Forelimb muscle (tissue), 1 donor: ENCODE measurements around the gene KRTAP4-7. TPM values are rescaled to one million over a fixed set of nuclear protein-coding genes. Genes with fewer than 3 reads are reported as not detected.
"Not testable (repeated sequence)": the region's sequence is repeated elsewhere in the genome, so short reads cannot be mapped to it uniquely, and the experiment has no call there.

Experiments used
- DNase-seq: peaks from one replicate; pipeline ENCODE4 v3.0.0-alpha.2; 2013; ENCODE audit warnings: low read depth
- polyA plus RNA-seq: library from polyadenylated mRNA; unstranded; fragments of 120-200 nt; gene quantifications from one replicate; pipeline ENCODE4 v1.2.1, GENCODE V29; 2013; ENCODE audit not compliant: insufficient read length

KRTAP4-7 gene
- polyA plus RNA-seq, 1 donor = not detected

DNA sequence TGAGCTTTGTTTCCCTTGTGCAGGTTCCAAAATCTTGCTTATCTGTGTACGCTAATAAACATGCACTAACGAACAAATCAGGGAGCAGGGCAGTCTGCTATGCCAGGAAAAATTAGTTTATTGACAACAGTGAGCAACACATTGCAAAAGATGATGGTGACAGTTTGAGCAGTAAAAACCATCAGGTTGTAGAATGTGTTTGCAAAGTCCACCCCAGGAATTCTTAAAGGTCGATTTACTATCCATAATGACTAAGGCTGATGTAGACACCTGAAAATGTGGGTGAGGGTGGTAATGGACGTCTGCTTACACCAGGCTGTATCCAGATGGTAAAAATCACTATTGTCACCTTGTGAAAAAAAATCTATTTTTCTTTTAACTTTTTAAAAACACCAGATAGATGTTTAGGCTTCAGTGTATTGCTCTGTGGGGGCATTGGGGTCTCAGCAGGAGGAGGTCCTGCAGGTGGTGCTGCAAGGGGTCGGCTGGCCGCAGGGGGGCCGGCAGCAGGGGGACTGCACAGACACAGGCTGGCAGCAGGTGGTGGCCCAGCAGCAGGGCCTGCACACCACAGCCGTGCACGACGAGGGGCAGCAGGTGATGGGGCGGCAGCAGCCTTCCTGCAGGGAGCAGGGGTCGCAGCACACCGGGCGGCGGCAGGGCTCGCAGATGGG, 18.8 kb upstream of the KRTAP4-7 start:
- DNase-seq = not testable (repeated sequence)

DNA sequence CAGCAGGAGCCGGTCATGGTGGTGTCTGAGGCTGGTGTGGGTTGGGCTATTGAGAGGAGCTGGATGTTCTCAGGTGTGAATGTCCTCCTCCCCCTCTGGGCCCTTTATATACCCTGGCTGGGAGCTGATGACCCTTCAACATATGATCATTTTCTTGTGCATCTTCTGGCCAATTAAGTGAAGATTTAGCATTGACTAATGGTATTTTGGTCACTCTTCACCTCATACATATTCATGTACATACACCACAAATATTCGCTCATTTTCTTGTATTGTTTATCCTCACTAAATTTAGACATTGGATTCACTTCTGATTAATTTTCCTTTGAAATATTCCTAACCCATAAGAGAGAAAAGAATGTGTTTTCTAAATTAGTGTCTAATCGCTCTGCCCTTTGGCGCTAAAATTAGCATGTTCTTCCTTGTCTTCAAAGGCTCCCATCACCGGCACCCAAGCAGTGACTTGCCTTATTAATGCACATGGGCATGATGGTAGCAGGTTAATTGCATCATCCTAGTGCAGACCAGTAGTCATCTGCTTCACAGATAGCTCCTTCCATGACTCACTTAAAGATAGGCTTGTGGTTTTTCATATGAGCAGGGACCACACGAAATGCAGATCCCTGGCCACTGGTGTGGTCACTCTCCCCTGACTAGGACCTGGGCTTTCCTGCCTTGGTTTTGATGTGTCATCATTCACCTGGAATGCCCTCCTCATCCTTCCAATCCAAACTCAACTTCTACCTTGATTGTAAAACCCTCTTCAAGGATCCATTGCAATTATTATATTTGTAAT, 17.9 kb upstream of the KRTAP4-7 start, which contains the start of gene KRTAP2-4:
Gene KRTAP2-4, minus strand, starts transcription at position 51 of the 796 bp plus-strand sequence. Its CDS starts 34 bp downstream, at position 17.
- DNase-seq = no peak

GRCh38 chr17:41067281-41067680, 16.7 kb upstream of the KRTAP4-7 start:
- DNase-seq = no peak

- no peak for DNase-seq
These were observed 14.9 kb upstream of the KRTAP4-7 start for GRCh38 chr17:41069031-41069430.

DNA sequence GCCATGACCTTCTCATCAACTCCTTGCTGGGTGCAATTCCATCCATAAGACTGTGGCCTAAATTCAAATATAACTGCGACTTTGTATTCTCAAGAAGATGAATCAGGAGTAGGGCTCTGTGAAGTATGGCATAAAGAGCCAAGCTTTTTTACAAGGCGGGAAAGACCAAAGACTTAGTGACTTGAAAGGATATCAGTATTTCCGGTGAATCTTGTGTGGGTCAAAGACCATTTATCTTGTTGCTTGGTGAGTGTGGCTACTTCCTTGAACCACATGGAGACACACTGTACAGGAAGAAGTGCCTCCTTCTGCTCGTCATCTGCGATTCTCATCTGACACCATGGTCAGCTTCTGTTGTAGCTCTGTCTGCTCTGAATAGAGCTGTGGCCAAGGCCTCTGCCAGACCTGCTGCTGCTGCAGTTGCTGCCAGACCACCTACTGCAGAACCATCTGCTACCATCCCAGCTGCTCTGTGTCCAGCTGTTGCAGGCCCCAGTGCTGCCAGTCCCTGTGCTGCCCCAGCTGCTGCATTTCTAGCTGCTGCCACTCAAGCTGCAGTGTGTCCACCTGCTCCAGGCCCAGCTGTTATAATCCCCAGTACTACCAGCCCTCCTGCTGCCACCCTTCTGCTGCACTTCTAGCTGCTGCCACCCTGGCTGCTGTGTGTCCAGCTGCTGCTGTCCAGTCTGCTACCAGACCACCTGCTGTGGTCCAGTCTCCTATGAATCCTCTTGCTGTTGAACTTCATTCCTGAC, 12.2 kb upstream of the KRTAP4-7 start:
- no peak for DNase-seq

GRCh38 chr17:41073676-41074075, 10.3 kb upstream of the KRTAP4-7 start:
- DNase-seq = no peak

DNA sequence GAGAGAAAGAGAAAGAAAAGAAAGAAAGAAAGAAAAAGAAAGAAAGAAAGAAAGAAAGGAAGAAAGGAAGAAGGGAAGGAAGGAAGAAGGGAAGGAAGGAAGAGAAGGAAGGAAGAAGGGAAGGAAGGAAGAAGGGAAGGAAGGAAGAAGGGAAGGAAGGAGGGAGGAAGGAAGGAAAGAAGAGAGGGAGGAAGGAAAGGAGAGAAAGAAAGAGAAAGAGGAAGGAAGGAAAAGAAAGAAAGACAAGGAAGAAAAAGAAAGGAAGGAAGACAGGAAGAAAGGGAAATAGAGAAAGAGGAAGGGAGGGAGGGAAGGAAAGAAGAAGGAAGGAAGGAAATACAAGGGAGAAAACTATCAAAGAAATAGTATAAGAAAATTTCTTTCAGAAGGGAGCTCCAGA, 7.2 kb upstream of the KRTAP4-7 start:
- DNase-seq = no peak

- DNase-seq = no peak
These were observed 1.3 kb upstream of the KRTAP4-7 start for GRCh38 chr17:41082626-41083025.

- DNase-seq = not testable (repeated sequence)
These were observed 523 bp upstream of the KRTAP4-7 start for GRCh38 chr17:41083427-41083826.

DNA sequence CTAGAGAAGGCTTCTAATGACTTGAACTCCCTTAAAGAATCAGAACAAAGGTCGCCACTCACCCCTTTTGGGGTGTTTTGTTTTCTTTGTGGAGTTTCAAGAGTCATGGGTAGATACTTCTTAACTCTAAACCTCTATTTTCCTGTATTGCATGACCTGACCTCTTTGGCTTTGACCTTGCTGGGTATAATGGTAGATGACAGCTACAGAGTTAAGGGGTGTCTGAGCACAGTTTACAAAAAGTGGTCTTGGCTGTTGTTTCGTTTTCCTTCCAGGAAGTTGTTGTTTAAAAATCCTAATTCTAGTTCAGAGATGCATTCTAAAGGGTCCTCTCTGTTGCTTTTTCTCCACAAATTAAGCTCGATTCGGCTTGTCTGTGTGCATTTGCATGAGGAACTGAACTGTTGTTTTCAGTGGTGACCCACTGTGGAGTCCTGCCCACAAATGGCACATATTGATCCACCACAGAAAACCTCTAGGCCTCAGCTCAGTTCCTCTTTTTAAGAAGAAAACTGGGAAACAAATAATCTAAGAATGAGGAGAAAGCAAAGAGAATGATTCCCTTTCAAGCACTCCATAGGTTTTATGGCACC, 4.9 kb downstream of the KRTAP4-7 start:
- DNase-seq = not testable (repeated sequence)

- no peak for DNase-seq
These were observed 12.1 kb downstream of the KRTAP4-7 start for GRCh38 chr17:41096055-41096454.

DNA sequence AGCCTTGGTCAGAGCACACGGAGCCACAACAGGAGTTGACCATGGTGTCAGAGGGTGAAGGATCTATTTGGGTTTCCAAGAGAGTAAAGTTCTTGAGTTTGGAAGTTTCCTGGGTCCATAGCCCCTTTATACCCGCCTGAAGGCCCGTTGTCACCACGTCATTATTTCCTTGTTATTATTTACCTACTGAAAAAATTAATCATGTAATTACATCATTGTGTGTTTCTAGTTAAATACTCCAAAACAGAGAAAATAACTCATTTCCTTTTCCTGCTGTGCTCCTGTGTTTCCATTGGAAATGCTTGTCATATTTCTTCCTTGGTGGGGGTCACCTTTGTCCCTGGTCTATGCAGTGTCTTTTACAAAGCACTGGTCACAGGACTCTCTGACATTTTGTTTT, 14.1 kb downstream of the KRTAP4-7 start, which contains the start of gene KRTAP4-8:
Gene KRTAP4-8, minus strand, starts transcription at position 101 of the 400 bp plus-strand sequence. Its CDS starts 58 bp downstream, at position 43.
- no peak for DNase-seq

DNA sequence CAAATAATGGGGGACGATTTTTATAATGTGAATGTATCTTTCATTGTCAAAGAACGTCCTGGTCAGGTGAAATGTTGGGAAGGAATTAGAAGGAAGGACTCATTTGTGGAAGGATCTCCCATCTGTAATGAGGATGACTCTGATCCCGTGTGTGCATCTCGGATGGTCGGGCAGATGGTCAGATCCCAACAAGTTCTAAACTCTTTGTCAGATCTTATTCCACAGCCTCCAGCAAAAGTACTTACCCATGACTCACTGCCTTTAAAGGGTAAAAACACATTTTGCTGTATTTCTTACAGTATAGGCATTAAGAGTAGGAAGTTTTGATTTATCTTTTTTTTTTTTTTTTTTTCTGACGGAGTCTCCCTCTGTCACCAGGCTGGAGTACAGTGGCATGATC, 14.5 kb downstream of the KRTAP4-7 start:
- no peak for DNase-seq

DNA sequence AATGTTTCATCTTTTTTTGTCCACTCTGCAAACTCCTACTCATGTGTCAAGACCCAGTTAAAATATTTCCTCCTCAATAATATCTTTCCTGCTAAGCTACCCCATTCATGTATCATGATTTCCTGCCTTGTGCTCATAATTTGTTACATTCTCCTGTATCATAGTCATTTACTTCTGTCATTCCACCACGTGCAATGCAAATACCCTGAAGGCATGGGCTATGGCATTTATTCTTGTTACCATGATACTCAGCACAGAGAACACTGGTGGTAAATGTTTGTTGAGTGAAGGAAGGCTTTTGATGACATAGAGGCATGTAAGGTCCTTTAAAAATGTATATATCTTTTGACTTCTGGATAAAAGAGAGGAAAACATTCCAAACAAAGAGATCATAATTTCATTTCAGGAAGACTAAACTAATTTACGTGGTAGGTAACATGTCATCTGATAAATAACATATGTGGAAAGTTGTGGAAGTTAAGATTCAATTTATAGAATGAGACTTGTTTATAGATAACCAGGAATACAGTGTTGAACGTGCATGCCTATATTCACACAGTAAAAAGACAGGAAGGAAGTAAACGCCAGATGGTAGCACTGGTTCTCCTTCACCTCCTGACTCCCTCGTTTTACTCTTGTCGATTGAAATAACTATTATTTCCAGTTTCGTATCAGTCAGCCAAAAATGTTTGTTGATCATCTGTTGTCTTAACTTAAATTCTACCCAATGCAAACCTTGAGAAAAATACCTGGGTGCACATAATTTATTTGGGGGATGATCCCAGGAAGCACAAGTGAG, 15.9 kb downstream of the KRTAP4-7 start:
- DNase-seq = not testable (repeated sequence)

DNA sequence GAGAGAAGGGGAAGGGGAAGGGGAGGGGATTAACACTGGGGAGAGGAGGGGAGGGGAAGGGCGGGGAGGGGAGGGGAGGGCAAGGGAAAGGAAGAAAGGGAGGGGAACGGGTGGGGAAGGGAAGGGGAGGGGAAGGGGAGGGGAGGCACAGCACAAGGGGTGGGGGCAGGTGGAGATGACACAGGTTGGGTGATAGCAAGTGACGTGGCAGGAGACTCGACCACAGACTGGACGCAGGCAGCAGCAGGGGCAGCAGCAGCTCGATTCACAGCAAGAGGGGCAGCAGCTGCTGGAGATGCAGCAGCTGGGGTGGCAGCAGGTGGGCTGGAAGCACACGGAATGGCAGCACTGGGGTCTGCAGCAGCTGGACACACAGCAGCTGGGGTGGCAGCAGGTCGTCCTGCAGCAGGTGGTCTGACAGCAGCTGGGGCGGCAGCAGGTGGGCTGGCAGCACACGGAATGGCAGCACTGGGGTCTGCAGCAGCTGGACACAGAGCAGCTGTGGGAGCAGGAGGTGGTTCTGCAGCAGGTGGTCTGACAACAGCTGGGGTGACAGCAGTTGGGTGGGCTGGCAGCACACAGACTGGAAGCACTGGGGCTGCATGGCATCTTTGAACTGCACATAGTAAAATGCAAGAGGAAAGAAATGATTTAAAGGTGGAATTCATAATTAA, 17.8 kb downstream of the KRTAP4-7 start, which contains the start of gene KRTAP4-16:
Gene KRTAP4-16, minus strand, starts transcription at position 624 of the 674 bp plus-strand sequence. Its CDS starts 0 bp downstream, at position 624.
- DNase-seq = no peak

DNA sequence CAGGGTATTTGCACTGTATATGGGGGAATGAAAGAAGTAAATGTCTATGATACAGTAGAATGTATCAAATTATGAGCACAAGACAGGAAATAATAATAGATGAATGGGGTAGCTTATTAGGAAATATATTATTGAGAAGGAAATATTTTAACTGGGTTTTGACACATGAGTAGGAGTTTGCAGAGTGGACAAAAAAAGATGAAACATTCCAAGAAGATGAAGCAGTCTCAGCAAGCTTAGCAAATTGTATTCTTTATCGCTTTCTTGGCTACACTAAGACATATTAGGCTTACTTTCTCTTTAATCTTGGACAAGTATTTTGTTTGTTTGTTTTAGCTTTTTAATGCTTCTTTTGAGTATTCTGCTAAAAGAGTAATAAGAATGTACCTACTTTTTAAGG, 19.9 kb downstream of the KRTAP4-7 start:
- DNase-seq = no peak

GRCh38 chr17:41104386-41105038, 20.6 kb downstream of the KRTAP4-7 start:
- DNase-seq = not testable (repeated sequence)

- DNase-seq = not testable (repeated sequence)
These were observed 21.4 kb downstream of the KRTAP4-7 start, which contains the start of gene KRTAP4-9 for GRCh38 chr17:41105347-41105746. Gene KRTAP4-9 (plus strand): TSS chr17:41105389. CDS start chr17:41105389, 0 bp downstream.

DNA sequence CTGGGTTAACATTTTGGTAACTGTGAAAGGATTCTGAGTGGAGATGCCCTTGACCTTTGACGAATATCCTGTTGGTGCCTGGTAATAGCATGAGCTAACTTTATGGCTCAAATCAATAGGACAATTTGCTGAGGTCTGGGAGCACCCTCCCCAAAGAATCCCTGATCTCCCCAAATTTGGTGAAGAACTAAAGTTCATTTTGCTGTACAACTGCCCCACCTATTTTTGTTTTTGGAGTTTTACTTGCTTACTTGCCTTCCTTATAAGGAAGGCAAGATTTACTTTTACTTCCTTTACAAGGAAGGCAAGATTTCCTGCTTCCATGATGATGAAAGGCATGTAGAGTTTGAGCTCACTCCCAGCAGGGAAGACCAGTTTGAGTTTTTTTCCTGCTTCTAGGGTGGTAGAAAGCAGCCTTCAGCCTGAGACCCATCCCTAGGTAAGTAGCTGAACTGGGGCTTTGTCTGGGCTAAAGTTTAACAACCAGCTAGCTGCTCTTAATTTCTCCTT, 24.0 kb downstream of the KRTAP4-7 start:
- DNase-seq = no peak
